Inflammatory macrophage treated with lipopolysaccharide for 1 hour (primary cell): ENCODE results near the gene C20orf202.

Experiments used
- DNase-seq, 2 donors: peaks; one replicate each; pipeline ENCODE4 v3.0.0-alpha.2; 2020 to 2022

The C20orf202 gene

GRCh38 chr20:1202762-1203504 lies at the start of gene C20orf202:
Gene C20orf202 (plus strand): TSS chr20:1203454. CDS start chr20:1203586, 132 bp downstream.
- DNase-seq, result no peak

GRCh38 chr20:1154226-1154625 lies 49.0 kb upstream of the C20orf202 start:
- DNase-seq, result no peak

GRCh38 chr20:1154691-1155090 lies 48.6 kb upstream of the C20orf202 start:
- DNase-seq, result no peak

- no peak for DNase-seq
Observed at GRCh38 chr20:1155342-1155741, 47.9 kb upstream of the C20orf202 start.

- no peak for DNase-seq
Observed at GRCh38 chr20:1160496-1160895, 42.8 kb upstream of the C20orf202 start.

GRCh38 chr20:1160991-1161390 lies 42.3 kb upstream of the C20orf202 start:
- no peak for DNase-seq

- DNase-seq, result no peak
Observed at GRCh38 chr20:1163105-1163504, 40.1 kb upstream of the C20orf202 start.

GRCh38 chr20:1163653-1164052 lies 39.6 kb upstream of the C20orf202 start:
- no peak for DNase-seq

- no peak for DNase-seq
Observed at GRCh38 chr20:1164871-1165270, 38.4 kb upstream of the C20orf202 start.

- DNase-seq, result no peak
Observed at GRCh38 chr20:1165521-1165920, 37.7 kb upstream of the C20orf202 start.

- no peak for DNase-seq
Observed at GRCh38 chr20:1165941-1166340, 37.3 kb upstream of the C20orf202 start.

GRCh38 chr20:1166948-1167720 lies 36.1 kb upstream of the C20orf202 start:
- no peak for DNase-seq

- no peak for DNase-seq
Observed at GRCh38 chr20:1169224-1169623, 34.0 kb upstream of the C20orf202 start.

GRCh38 chr20:1171461-1172093 lies 31.7 kb upstream of the C20orf202 start:
- DNase-seq, result peak in 1 of 2 donors; percentile 24

GRCh38 chr20:1173698-1174097 lies 29.6 kb upstream of the C20orf202 start:
- DNase-seq, result no peak

- DNase-seq, result no peak
Observed at GRCh38 chr20:1174787-1175186, 28.5 kb upstream of the C20orf202 start.

- no peak for DNase-seq
Observed at GRCh38 chr20:1177680-1178079, 25.6 kb upstream of the C20orf202 start.

GRCh38 chr20:1178103-1178502 lies 25.2 kb upstream of the C20orf202 start:
- DNase-seq, result no peak

- DNase-seq, result no peak
Observed at GRCh38 chr20:1178623-1179022, 24.6 kb upstream of the C20orf202 start.

- no peak for DNase-seq
Observed at GRCh38 chr20:1180949-1181348, 22.3 kb upstream of the C20orf202 start.

GRCh38 chr20:1182106-1182505 lies 21.1 kb upstream of the C20orf202 start:
- DNase-seq, result peak; percentile 44 to 63

- no peak for DNase-seq
Observed at GRCh38 chr20:1183153-1183552, 20.1 kb upstream of the C20orf202 start.

GRCh38 chr20:1184260-1184637 lies 19.0 kb upstream of the C20orf202 start:
- no peak for DNase-seq
